ENCODE measurements around the gene PDE4D. TPM values are rescaled to one million over a fixed set of nuclear protein-coding genes. Genes with fewer than 3 reads are reported as not detected.

The PDE4D gene
- total RNA-seq, 6 experiments from 2014 or later: 1.6 to 10.3 (median 5.6) TPM

DNA sequence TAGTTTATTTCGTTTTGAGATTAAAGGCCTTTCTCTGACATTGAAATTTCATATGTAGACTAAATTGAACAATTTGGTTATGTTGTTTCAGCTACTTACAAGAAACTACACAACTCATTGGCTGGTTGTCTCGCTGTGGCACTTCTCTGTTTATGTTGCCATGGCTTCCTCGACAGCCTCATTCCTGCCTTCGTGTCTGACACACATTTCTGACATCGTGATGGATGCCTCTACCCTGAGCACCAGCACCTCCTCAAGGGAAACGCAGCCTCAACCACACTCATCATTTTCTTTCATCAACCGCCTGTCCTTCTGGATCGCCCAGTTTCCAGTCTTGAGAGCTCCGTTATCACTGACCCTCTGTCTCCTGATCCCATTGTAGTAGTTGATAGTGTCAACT is 562.8 kb downstream of the PDE4D start:
- no peaks in the 10 kb centered on the region for H3K9me3 ChIP-seq
- no peak overlapping the region for H3K4me3 ChIP-seq
- WGBS (ENCODE audit: insufficient coverage, low coverage, low lambda C conversion rate, missing lambda C conversion rate): 89% methylated on average over 9 of the region's 9 CpGs
- ATAC-seq: no peak
- no peak overlapping the region for H3K27ac ChIP-seq
- DNase-seq: no peak
- intact Hi-C loops (cut with DNase I): no loop called here
- no peaks in the 10 kb centered on the region for H3K27me3 ChIP-seq
- no peaks in the 10 kb centered on the region for H3K36me3 ChIP-seq
- TF ChIP-seq, protein P1, sequence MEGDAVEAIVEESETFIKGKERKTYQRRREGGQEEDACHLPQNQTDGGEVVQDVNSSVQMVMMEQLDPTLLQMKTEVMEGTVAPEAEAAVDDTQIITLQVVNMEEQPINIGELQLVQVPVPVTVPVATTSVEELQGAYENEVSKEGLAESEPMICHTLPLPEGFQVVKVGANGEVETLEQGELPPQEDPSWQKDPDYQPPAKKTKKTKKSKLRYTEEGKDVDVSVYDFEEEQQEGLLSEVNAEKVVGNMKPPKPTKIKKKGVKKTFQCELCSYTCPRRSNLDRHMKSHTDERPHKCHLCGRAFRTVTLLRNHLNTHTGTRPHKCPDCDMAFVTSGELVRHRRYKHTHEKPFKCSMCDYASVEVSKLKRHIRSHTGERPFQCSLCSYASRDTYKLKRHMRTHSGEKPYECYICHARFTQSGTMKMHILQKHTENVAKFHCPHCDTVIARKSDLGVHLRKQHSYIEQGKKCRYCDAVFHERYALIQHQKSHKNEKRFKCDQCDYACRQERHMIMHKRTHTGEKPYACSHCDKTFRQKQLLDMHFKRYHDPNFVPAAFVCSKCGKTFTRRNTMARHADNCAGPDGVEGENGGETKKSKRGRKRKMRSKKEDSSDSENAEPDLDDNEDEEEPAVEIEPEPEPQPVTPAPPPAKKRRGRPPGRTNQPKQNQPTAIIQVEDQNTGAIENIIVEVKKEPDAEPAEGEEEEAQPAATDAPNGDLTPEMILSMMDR (IDR thresholded peaks at IDR 0.05): no peak
- TF ChIP-seq POLR2A (IDR thresholded peaks at IDR 0.05): no peak
- no peaks in the 10 kb centered on the region for H3K4me1 ChIP-seq

DNA sequence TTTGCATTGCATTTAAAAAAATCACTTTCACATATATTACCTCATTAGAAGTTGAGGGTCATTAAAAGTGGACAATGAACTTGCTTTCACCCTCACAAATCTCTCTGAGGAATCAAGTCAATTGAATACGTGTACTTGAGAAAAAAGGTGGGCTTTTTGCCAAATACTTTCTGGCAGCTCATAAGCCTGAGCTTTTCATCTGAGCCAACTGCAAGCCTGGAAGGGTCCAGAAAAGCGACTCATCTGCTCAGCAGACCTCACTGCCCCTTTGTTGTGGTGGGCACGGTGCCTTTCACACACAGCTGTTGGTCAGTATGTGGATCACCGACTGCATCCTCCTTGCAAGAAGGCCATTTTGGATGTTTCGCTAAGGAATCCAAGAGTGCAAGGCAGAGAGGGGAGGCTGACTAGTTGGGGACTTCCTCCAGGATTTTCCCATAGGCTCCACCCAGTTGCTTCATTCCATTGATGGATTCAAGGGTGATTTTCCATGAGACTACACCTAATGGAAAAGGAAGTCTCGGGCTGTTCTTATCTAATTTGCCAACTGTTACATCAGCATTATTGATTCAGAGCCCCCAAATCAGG is 564.7 kb downstream of the PDE4D start:
- Histone ChIP-seq H3K36me3 (no peaks in the 10 kb centered on the region), H3K4me1 (no peaks in the 10 kb centered on the region), H3K4me3 (no peak overlapping the region), H3K27me3 (no peaks in the 10 kb centered on the region), H3K9me3 (no peaks in the 10 kb centered on the region), H3K27ac (no peak overlapping the region)
- 72% methylated on average over 5 of the region's 6 CpGs for WGBS (ENCODE audit: insufficient coverage, low coverage, low lambda C conversion rate, missing lambda C conversion rate)
- DNase-seq (no peak), ATAC-seq (peak in 1 of 4 donors; percentile 23)
- TF ChIP-seq, protein P1 (IDR thresholded peaks at IDR 0.05): no peak
- intact Hi-C loops (cut with DNase I): no loop called here

DNA sequence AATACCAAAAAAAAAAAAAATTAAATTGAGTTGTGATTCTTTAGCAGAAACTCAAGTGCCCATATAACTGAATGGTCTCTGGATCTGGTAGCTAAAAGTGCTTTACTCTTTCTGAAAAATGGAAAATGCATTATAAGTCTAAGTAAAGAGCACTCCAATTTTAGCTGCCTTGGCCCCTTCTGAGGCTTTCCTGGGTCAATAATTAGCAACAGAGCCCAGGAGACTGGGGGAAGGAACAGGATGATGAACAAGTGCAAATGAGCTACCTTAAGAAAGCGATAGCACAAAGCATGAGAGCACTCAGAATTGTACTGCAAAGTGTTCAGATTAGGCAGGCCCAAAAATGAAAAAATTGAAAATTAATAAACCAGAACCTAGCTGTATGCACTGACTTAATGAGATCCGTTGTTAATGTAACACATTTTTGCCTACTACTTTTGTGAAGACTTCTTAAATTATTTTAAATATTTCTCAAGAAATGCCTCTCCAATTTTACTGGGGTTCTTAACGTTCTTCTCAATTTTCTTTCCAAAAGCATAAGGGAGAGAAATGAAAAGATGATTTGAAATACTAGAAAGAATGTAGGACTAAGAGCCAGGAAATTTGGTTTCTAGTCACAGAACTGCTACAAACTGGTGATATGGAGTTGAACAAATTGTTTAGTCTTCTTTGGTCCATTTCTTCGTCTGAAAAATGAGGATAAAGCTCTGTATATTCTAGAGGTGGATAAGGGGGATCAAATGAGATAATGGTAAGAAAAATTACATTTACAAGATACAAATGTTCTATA is 566.1 kb downstream of the PDE4D start:
- no peaks in the 10 kb centered on the region for H3K4me1 ChIP-seq
- WGBS (ENCODE audit: insufficient coverage, low coverage, low lambda C conversion rate, missing lambda C conversion rate): 67% methylated on average over 4 of the region's 4 CpGs
- H3K4me3 ChIP-seq: no peak overlapping the region
- DNase-seq (no peak), ATAC-seq (no peak)
- no peaks in the 10 kb centered on the region for H3K9me3 ChIP-seq
- no peak for TF ChIP-seq POLR2A (IDR thresholded peaks at IDR 0.05)
- TF ChIP-seq, protein P1 (IDR thresholded peaks at IDR 0.05): no peak
- no peaks in the 10 kb centered on the region for H3K36me3 ChIP-seq
- intact Hi-C loops (cut with DNase I): no loop called here
- H3K27ac ChIP-seq: no peak overlapping the region
- H3K27me3 ChIP-seq: no peaks in the 10 kb centered on the region

DNA sequence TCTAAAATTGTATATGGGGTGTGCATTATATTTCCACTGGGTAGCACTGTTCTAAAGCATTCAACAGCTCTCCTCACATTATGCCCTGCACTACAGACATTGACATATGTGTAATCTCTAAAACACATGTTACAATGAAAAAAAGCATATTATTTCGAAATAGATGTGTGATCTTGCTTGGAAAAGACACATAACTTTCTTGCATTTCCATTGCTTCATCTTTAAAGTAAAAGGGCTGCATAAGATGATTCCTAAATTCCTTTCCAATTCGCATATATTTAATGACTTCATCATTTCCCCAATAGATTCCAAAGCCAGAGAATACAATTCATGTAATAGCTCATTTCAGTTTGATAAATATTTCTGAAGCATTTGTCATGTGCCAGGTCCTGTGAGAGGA is 566.9 kb downstream of the PDE4D start:
- 77% methylated on average over 2 of the region's 2 CpGs for WGBS (ENCODE audit: insufficient coverage, low coverage, low lambda C conversion rate, missing lambda C conversion rate)
- Histone ChIP-seq H3K27ac (no peak overlapping the region), H3K4me1 (no peaks in the 10 kb centered on the region), H3K4me3 (no peak overlapping the region), H3K9me3 (no peaks in the 10 kb centered on the region), H3K36me3 (no peaks in the 10 kb centered on the region), H3K27me3 (no peaks in the 10 kb centered on the region)
- TF ChIP-seq, protein P1 (IDR thresholded peaks at IDR 0.05): no peak
- no peak for TF ChIP-seq POLR2A (IDR thresholded peaks at IDR 0.05)
- ATAC-seq (no peak), DNase-seq (no peak)
- intact Hi-C loops (cut with DNase I): no loop called here

Measured in right lobe of liver (tissue), 6 donors.